ENCODE data around the gene PRR36.

Gene PRR36

DNA sequence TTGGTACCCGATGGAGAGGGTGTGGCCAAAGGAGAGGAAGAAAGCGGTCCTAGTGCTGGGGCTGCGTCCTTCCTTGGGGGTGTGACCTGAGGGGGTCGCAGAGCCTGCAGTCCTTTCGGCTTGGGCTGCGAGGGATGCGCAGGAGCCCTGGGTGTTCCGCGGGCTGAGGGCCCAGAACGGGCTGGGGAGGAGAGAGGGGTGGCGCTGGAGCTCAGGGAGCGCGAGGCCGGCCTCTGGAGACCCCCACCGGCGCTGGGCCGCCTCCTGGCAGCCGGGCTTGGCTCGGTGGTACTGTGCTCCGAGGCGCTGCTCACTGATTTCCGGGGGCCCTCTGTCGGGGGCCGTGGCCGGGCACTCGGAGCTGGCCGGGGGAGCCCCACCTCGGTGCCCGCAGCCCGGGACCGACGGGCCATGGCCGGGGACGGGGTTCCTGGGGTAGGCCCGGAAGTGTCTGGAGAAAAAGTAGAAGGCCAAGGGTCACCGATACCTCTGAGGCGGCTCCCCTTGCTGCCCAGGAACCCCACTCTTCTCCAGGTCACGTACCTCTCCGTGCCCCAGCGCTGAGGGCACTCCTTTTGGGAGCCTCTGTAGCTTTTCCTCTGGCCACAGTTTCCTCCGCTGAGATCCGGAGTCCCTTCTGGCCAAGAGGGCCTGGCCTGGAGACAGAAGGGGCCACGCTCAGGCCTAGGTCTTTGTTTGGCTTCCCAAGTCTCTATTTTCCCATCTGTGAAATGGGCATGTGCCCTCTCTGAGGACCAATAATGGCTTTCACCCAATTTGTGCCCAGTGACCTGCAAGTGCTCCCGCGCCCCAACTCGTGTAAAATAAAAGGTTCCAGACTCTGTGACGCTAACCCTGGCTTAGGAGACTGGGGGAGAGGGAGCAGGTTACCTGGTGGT lies 1.6 kb downstream of the PRR36 start:
- DNase-seq (ENCODE audit: low read depth in 4 of 4, low spot score in 1 of 4), result no peak

DNA sequence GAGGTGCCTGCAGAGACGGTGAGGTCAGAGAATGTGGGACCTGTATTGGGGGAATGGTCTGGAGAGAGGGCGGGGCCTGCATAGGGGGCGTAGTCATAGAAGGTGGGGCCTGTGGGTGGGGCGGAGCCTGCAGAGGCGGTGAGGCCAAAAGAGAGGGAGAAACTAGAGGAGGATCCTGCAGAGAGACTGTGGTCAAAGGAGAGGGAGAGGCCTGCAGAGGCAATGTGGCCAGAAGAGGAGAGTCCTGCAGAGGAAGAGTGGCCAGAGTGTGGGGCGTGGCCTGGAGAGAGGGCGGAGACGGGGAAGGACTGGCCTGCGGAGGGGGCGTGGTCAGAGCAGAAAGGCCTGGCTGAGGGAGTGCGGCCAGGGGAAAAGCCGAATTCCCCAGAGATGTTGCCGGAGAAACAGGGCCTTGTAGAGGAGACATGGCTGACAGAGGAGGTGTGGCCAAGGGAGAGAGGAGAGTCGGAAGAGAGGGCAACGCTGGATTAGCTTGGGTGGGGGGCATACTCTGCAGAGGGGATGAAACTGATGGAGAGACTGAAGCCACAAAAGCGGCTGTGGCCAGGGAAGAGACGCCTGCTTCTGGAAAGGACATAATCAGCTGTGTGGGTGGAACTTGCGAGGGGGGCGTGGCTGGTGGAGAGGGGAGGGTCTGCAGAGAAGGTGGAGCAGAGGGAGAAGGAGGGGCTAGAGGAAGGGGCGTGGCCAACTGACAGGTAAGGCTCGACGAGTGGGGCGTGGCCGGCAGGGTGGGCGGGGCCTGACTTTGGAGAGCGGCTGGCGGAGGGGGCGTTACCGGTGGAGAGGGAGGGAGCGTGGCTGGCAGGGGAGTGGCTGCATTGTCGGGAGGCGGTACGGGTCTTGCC lies 2.5 kb downstream of the PRR36 start:
- DNase-seq (ENCODE audit: low read depth in 4 of 4, low spot score in 1 of 4), result peak; percentile 53 to 79 (median 64)

DNA sequence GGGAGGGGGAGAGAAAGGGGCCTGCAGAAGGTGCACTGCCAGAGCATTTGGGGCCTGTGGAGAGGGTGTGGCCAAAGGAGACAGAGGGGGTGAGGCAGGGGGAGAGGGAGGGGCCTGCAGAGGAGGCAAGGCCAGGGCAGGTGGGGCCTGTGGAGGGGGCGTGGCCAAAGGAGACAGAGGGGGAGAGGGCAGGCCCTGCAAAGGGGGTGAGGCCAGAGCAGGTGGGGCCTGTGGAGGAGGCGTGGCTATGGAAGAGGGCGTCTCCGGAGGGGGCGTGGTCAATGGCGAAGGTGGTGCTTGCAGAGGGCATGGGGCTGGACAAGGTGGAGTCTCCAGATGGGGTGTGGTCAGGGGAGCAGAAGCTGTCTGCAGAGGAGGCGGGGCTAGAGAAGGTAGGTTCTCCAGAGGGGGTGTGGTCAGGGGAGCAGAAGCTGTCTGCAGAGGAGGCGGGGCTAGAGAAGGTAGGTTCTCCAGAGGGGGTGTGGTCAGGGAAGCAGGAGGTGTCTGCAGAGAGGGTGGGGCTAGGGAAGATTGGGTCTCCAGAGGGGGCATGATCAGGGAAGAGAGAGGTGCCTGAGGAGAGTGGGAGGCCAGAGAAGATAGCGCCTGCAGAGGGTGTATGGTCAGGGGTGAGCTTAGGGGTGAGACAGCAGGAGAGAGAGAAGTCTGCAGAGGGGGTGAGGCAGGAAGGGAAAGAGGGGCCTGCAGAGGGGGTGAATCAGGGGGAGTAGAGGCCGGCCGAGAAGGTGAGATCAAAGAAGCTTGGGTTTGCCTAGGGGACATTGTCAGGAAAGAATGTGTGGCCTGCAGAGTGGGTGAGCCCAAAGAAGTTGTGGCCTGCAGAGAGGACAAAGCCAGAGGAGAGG lies 3.4 kb downstream of the PRR36 start:
- peak in 1 of 4 experiments; percentile 46 for DNase-seq (ENCODE audit: low read depth in 4 of 4, low spot score in 1 of 4)

DNA sequence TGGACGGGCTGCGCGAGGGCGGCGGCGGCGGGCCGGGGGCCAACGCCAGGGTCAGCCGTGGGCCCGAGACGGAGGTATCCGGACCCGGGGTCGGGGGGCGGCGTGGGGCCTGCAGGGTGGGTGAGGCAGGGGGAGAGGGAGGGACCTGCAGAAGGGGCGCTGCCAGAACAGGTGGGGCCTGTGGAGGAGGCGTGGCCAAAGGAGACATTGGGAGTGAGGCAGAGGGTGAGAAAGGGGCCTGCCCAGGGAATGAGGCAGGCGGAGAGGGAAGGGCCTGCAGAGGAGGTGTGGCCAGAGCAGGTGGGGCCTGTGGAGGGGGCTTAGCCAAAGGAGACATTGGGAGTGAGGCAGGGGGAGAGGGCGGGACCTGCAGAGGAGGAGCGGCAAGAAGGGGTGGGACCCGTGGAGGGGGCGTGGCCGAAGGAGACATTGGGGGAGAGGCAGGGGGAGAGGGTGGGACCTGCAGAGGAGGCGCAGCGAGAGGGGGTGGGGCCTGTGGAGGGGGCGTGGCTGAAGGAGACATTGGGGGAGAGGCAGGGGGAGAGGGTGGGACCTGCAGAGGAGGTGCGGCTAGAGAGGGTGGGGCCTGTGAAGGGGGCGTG lies 4.2 kb downstream of the PRR36 start:
- DNase-seq (ENCODE audit: low read depth in 4 of 4, low spot score in 1 of 4), result no peak

DNA sequence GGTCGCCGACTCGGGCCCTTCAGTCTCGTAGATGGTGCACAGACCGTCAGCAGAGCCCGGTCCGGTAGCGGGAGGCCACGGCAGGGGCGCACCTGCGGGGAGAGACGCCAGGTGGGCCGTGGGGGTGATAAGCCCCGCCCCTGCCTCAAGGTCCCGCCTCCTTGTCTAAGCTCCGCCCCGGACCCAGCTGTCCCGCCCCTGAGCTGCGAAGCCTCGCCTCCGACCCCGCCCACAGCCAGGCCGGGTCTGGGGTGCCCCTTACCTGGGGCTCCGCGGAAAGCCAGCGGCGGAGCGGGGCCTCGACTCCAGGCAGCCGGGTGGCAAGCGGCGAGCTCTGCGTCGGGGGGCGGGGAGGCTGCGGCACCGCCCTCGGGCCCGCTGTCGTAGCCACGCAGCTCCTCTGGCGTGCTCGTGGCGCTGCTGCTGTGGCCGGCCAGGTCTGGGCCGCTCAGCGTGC lies 4.7 kb downstream of the PRR36 start:
- peak; percentile 51 to 74 (median 68) for DNase-seq (ENCODE audit: low read depth in 4 of 4, low spot score in 1 of 4)

DNA sequence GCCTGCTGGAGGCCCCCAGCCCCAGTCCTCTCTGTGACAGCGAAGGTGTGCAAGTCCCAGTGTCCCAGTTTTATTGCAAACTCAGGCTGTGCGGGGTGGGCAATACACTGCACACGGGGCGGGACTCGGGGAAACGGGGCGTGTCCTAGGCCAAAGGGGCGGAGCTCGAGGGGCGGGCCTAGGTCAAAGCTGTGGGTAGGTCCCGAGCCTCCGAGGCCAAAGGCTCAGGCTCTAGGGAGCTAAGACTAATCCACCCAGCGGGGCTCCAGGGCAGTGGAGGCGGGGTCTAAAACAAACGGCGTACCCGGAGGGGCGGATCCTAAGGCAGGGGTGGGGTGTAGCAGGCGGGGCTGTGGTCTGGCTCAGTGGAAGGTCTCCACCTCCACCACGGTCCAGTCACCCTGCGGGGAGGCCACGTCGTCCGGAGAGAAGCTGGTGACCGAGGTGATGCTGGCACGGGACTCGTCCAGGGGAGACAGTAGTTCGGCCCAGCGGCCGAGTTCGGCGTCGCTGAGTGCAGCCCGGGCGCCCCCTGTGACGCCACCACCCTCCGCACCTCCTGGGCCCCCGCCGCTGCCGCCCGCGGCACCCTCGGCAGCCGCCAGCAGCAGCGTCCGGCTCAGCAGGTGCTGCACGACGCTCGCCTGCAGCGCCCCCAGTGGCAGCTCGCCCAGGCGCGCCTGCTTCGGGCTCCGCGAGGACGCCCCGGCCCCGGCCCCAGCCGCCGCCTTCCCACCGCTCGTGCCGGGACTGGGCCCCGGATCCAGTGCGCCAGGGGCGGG lies 5.3 kb downstream of the PRR36 start:
- DNase-seq (ENCODE audit: low read depth in 4 of 4, low spot score in 1 of 4), result peak; percentile 50 to 74 (median 58)

DNA sequence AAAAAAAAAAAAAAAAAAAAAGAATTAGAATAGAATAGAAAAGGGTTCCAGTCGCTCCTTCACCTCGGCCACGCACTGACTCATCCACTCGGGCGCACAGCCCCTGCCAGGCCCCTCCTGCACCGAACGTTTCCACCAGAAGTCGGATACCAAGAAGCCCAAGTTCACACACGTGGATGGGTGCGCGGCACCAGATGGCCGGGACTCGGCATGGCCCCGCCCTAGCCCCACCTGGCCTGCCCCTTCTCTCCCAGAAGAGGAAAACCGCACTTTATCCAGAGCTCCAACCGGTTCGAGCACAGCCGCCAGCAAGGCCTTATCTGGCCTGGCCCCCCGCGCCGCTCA lies 5.9 kb downstream of the PRR36 start:
- DNase-seq (ENCODE audit: low read depth in 4 of 4, low spot score in 1 of 4), result no peak

DNA sequence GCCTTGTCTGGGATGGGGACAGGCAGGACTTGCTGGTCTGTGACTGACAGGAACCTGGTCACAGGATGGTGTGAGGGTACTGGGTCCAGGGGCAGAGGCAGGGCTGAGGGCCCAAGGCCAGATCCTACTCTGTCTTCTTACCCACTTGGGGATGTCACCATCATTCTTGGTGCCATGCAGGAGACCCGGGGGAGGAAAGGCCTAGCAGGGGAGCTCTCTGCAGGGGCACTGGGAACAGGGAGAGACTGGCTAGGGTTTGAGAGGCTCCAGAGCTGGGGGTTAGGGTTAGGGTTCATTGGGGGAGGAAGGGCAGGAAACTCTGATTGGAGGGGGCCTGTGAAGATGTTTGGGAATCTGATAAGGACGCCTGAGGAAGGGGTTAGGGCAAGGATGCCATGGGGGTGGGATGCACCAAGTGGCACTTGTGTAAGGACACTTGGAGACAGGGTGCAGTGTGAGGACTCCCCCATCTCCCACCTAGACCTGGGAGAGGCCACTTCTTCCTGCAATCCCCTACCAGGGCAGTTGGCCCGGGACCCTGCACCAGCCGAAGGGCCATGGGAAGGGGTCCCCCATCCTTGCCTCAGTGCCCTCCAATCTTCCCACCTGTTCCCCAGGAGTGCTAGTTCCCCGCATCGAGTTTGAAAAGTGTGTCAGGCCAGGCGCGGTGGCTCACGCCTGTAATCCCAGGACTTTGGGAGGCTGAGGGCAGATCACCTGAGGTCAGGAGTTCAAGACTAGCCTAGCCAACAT lies 6.9 kb downstream of the PRR36 start:
- DNase-seq (ENCODE audit: low read depth in 4 of 4, low spot score in 1 of 4), result no peak

DNA sequence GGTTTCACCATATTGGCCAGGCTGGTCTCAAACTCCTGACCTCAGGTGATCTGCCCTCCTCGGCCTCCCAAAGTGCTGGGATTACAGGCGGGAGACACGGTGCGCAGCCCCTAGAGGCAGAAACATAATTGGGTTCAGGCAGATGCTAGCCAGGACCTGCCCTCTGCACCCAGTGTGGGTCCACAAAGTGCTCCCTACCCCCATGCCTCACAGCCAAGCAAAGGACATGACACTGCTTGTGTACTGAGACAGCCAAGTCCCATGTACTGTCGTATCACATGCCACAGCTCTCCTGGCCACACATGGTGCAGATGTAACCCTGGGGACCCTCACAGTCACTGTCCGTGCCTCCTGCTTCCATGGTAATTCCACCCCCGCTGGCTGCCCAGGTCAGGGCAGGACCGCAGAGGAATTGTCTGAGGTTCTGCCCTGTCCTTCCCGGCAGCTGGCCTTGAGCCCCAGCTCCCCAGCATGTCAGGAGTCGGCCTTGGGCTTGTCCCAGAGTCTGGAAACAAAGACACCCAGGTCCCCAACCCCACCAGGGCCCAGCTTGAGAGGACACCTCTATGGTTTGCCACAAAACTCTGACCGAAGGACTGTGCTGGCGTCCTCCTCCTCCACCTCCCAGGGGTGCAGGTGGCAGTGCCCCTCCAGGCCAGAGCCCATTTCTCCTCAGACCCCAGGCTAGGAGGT lies 7.6 kb downstream of the PRR36 start:
- no peak for DNase-seq (ENCODE audit: low read depth in 4 of 4, low spot score in 1 of 4)

DNA sequence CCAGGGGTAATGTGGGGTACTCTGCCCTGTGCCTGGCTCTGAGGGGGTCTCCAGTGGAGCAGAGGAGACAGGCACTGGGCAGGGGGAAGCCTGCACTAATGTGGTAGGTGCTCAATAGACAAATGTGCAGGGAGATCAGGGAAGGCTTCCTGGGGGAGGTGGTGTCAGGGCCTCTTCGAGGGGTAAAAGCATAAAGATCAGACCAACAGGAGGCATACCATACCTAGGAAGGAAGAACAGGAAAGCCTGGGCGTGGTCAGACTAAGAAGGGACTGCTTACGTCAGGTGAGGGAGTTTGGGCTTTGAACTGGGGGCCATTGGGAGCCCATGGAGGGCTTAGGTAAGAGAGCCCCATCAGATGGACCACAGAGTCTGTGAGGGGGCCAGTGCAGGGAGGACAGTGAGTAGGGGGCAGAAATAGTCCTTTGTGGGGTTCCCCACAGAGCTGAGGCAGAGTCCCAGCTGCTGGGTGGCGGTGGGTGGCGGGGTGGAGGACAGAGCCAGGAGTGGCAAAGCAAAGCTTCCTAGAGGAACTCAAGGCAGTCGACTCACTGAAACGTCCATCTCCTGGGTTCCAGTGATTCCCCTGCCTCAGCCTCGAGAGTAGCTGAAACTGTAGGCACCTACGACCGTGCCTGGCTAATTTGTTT lies 8.8 kb downstream of the PRR36 start:
- DNase-seq (ENCODE audit: low read depth in 4 of 4, low spot score in 1 of 4), result no peak

DNA sequence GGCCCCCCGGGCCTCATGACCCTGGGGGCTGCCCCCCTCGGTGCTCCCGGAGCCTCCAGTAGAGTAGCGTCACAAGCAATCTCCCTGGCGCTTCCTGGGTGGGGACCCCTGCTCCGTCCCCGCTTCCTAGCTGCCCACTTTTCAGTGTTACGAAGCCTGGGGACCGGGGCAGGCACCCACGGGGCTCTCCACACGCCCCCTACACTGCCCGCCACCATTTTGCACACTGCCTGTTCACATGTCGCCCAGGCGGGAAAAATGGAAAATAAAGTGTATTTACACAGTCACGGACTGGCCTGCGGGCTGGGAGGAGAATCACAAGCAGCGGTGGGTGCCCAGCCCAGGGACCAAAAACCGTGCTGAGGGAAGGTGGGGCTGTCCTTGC lies 9.5 kb downstream of the PRR36 start:
- DNase-seq (ENCODE audit: low read depth in 4 of 4, low spot score in 1 of 4), result no peak

DNA sequence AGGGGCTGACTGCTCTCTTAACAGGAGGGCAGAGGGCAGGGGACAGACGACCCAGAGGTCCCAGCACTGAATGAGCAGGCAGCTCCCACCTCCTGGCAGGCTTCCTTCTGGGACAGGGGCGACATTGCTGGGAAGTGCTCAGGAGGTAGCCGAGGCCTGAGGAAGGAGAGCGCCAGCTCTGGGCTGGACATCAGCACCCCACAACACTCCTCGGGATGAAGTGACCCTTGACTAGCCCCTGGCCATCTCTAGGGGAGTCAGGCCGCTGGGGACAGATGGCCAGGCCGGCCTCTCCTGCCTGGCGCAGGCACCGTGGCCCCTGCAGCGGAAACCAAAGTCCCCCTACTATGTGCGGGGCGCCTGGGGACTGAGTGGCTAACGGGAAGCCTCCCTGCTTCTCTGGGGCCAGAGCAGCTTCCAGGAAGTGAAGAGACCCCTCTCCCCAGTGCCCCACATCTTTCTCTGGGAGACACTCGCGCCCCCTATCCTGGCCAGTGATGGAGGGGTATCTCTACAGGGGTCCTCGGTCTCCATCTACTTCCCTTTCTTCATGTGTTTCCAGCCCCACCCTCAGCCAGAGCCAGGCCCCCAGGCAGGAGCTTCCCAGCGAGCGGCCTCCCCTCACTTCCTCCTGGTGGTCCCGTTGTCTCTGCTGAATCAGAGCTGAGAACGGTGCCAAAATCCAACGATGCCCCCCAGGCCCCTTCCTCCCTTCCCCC lies 10.1 kb downstream of the PRR36 start:
- DNase-seq (ENCODE audit: low read depth in 4 of 4, low spot score in 1 of 4), result no peak

DNA sequence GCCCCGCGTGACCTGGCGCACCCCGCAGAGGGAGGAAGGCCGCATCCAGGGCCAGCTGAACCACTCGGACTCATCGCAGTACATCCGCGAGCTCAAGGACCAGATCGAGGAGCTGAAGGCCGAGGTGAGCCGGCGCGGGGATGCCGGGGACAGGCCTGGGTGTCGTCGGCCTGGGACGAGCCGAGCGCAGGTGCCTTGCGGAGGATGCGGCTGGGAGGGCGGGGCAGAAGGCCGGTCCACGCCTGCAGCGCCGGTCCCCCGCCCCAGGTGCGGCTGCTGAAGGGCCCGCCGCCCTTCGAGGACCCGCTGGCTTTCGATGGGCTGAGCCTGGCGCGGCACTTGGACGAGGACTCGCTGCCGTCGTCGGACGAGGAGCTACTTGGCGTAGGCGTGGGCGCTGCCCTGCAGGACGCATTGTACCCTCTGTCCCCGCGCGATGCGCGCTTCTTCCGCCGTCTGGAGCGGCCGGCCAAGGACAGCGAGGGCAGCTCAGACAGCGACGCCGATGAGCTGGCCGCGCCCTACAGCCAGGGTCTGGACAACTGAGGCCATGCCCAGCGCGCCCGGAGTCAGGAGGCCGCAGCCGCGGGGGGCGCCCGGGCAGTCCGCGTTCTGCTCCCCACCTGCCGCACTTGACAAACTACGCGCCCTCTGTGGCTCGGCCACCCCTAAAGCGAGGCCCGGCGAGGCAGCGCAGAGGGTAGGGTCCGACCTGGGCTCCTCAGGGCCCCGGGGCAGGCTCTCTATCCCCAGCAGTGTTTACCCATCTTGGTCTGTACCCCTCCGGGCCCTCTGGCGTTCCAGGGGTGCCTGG lies 10.8 kb downstream of the PRR36 start:
- no peak for DNase-seq (ENCODE audit: low read depth in 4 of 4, low spot score in 1 of 4)

DNA sequence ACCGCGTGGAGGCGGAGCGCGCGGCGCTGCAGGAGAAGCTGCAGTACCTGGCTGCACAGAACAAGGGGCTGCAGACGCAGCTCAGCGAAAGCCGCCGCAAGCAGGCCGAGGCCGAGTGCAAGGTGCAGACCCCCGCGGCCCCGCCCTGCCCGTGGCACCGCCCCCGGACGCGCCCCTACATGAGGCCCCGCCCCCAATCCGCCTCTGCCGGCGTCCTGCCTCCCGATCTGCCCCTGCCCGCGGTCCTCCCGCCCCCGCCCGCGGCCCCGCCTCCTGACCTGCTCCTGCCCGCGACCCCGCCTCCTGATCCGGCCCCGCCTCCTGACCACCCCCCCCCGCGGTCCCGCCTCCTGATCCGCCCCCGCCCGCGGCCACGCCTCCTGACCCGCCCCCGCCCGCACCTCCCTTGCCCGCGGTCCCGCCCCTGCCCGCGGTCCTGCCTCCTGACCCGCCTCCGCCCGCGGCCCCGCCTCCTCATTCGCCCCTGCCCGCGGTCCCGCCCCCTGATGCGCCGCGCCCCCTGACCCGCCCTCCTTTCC lies 11.7 kb downstream of the PRR36 start:
- DNase-seq (ENCODE audit: low read depth in 4 of 4, low spot score in 1 of 4), result peak; percentile 27 to 66 (median 53)

DNA sequence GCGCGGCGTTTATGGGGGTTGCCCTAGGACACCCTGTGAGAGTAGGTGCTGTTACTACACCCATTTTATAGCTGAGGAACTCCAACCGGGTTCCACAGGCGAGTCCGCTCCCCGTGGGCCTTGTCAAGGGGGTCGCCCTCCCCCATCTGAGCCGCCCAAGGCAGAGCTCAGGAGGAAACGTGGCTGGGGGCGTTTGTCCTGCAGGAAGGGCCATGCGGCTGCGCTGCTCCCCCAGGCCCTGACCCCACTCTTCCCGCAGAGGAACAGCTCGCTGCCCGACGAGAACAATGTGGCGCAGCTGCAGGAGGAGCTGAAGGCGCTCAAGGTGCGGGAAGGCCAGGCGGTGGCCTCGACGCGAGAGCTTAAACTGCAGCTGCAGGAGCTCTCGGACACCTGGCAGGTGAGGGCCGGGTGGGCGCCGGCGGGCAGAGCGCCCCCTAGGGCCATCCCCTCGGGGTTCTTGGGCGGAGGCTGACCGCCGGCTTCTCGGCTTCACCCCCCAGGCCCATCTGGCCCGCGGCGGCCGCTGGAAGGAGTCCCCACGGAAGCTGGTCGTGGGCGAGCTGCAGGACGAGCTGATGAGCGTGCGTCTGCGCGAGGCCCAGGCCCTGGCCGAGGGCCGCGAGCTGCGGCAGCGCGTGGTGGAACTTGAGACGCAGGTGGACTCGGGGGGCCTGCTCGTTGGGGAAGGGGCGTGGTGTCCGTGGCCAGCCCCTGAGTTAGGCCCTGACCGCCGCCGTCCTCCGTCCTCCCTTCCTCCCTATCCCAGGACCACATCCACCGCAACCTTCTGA lies 12.4 kb downstream of the PRR36 start:
- DNase-seq (ENCODE audit: low read depth in 4 of 4, low spot score in 1 of 4), result no peak
